ENCODE results near the gene MAML2. TPM values are rescaled to one million over a fixed set of nuclear protein-coding genes. Genes with fewer than 3 reads are reported as not detected.
A peak's percentile ranks its signal among the peaks of the same experiment; 100 is the strongest.

The MAML2 gene
- polyA plus RNA-seq, 1 of the 3 experiments (the other 2 are of a cell fraction) = 20.1 TPM

DNA sequence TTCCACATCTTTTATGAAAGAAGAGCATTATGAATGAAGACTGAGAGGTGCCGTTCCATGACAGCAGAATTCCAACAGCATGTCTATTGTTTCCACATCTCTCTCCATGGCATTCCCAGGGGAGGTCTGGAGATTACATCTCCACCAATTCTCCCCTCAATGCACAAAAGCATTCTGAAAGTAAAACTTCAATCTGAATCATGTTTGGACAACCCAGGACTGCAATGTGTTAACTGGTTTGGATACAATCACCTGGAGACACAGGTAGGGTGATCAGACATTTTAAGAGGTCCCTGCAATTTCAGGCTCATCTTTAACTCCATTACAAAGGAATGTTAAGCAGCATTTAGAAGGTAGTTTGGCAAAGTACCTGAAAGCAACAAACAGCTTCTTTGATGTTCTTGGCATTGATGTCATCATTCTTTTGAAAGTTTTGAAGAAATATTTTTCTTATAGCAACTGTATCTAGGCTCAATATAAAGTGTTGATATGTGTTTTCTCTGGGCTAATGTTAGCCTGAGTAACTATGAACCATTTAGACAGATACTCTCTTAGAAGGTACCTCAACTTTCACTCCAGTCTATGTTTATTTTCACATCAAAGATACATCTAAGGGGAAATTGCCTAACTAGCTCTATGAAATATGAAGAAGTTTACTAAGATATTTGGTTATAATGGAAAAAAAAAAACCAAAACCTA lies 237.6 kb downstream of the MAML2 start:
- no peak for DNase-seq
- H2AFZ ChIP-seq (ENCODE audit: low read depth) = no peak overlapping the region
- peaks cover 4 to 37% of the 10 kb centered on the region in 2 experiments for H3K4me1 ChIP-seq (ENCODE audit: control insufficient read depth in 1 of 2, insufficient read depth in 2 of 2, low read depth in 1 of 2, low read length in 1 of 2)
- no peaks in the 10 kb centered on the region for H3K9me3 ChIP-seq
- H3K27me3 ChIP-seq (ENCODE audit: insufficient read depth) = no peaks in the 10 kb centered on the region
- peak overlapping the region; percentile 41 for H3K4me2 ChIP-seq
- no peaks in the 10 kb centered on the region for H4K20me1 ChIP-seq (ENCODE audit: insufficient read depth)
- peak overlapping the region; percentile 43 to 97 for H3K27ac ChIP-seq (ENCODE audit: low read depth in 2 of 2, low read length in 1 of 2)
- H3K36me3 ChIP-seq (replicated peaks in 1 of 2; ENCODE audit: control insufficient read depth in 1 of 2, insufficient read depth in 2 of 2, low read length in 1 of 2) = peaks cover 0 to 7% of the 10 kb centered on the region in 2 experiments
- peak overlapping the region; percentile 3; the same call in 1 of the 2 replicates for H3K9ac ChIP-seq
- no peak overlapping the region for H3K4me3 ChIP-seq (ENCODE audit: low read depth in 2 of 2, low read length in 1 of 2)
- TF ChIP-seq, protein P1, sequence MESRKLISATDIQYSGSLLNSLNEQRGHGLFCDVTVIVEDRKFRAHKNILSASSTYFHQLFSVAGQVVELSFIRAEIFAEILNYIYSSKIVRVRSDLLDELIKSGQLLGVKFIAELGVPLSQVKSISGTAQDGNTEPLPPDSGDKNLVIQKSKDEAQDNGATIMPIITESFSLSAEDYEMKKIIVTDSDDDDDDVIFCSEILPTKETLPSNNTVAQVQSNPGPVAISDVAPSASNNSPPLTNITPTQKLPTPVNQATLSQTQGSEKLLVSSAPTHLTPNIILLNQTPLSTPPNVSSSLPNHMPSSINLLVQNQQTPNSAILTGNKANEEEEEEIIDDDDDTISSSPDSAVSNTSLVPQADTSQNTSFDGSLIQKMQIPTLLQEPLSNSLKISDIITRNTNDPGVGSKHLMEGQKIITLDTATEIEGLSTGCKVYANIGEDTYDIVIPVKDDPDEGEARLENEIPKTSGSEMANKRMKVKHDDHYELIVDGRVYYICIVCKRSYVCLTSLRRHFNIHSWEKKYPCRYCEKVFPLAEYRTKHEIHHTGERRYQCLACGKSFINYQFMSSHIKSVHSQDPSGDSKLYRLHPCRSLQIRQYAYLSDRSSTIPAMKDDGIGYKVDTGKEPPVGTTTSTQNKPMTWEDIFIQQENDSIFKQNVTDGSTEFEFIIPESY (IDR thresholded peaks at IDR 0.05; ENCODE audit: borderline replicate concordance, low read depth) = no peak
- TF ChIP-seq, protein P2, sequence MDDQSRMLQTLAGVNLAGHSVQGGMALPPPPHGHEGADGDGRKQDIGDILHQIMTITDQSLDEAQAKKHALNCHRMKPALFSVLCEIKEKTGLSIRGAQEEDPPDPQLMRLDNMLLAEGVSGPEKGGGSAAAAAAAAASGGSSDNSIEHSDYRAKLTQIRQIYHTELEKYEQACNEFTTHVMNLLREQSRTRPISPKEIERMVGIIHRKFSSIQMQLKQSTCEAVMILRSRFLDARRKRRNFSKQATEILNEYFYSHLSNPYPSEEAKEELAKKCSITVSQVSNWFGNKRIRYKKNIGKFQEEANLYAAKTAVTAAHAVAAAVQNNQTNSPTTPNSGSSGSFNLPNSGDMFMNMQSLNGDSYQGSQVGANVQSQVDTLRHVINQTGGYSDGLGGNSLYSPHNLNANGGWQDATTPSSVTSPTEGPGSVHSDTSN (IDR thresholded peaks at IDR 0.05) = 0 out of 2 replicates have a peak, but pooled peaks have one; percentile 31
- 82% methylated on average over 1 of the region's 1 CpG for WGBS (ENCODE audit: low lambda C conversion rate)
- peaks cover 39% of the 10 kb centered on the region for H3F3A ChIP-seq (replicated peaks; ENCODE audit: insufficient read depth)
- no peaks in the 10 kb centered on the region for H3K9me2 ChIP-seq
- POLR2A ChIA-PET = no interaction called here
- peaks cover 75% of the 10 kb centered on the region for H3K79me2 ChIP-seq (ENCODE audit: insufficient read depth)
- CTCF ChIA-PET = no interaction called here

DNA sequence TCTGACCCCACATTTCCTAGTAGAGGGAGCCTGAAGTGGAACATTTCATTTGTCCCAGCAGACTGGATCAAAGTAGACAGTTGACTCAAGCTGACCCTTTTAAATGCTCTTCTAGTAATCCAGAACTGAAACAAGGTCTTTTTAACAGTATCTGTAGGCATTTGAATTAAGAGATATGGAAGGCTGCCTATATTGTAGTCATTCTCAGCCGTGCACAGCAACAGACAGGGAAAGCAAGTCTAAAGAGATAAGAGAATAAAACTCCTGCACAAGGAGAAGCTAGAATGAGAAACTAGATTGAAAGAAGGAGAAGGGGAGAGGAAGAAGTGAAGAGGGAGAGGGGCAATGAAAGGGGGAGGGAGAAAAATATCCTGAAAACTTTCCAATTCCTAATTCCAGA lies 238.5 kb downstream of the MAML2 start:
- Histone ChIP-seq H3K4me3 (ENCODE audit: low read depth in 2 of 2, low read length in 1 of 2) (no peak overlapping the region), H2AFZ (ENCODE audit: low read depth) (no peak overlapping the region), H4K20me1 (ENCODE audit: insufficient read depth) (no peaks in the 10 kb centered on the region), H3K9me2 (no peaks in the 10 kb centered on the region), H3K36me3 (replicated peaks in 1 of 2; ENCODE audit: control insufficient read depth in 1 of 2, insufficient read depth in 2 of 2, low read length in 1 of 2) (peaks cover 0 to 7% of the 10 kb centered on the region in 2 experiments), H3K4me1 (ENCODE audit: control insufficient read depth in 1 of 2, insufficient read depth in 2 of 2, low read depth in 1 of 2, low read length in 1 of 2) (peaks cover 4 to 37% of the 10 kb centered on the region in 2 experiments), H3K9ac (0 out of 2 replicates have a peak overlapping the region, but pooled peaks have one; percentile 3), H3K79me2 (ENCODE audit: insufficient read depth) (peaks cover 77% of the 10 kb centered on the region), H3F3A (replicated peaks; ENCODE audit: insufficient read depth) (peaks cover 39% of the 10 kb centered on the region), H3K27ac (ENCODE audit: low read depth in 2 of 2, low read length in 1 of 2) (peak overlapping the region; percentile 84 to 97), H3K27me3 (ENCODE audit: insufficient read depth) (no peaks in the 10 kb centered on the region), H3K4me2 (0 out of 2 replicates have a peak overlapping the region, but pooled peaks have one; percentile 41), H3K9me3 (no peaks in the 10 kb centered on the region)
- WGBS (ENCODE audit: low lambda C conversion rate) = 77% methylated on average over 1 of the region's 1 CpG
- CTCF ChIA-PET = interaction anchor here (1.3 kb wide), 1 partner anchor 18 kb away, joined by 3 read pairs; no protein-coding TSS in a partner anchor
- no peak for TF ChIP-seq ELF1 (IDR thresholded peaks at IDR 0.05)
- no peak for TF ChIP-seq MXI1 (IDR thresholded peaks at IDR 0.05; ENCODE audit: low read depth, low read length)
- no peak for TF ChIP-seq JUND (IDR thresholded peaks at IDR 0.05)
- no peak for TF ChIP-seq FOXJ3 (CRISPR knock-in tag; IDR thresholded peaks at IDR 0.05)
- TF ChIP-seq, protein P3, sequence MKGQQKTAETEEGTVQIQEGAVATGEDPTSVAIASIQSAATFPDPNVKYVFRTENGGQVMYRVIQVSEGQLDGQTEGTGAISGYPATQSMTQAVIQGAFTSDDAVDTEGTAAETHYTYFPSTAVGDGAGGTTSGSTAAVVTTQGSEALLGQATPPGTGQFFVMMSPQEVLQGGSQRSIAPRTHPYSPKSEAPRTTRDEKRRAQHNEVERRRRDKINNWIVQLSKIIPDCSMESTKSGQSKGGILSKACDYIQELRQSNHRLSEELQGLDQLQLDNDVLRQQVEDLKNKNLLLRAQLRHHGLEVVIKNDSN (IDR thresholded peaks at IDR 0.05; ENCODE audit: borderline replicate concordance, low read depth) = no peak
- TF ChIP-seq, protein P4, sequence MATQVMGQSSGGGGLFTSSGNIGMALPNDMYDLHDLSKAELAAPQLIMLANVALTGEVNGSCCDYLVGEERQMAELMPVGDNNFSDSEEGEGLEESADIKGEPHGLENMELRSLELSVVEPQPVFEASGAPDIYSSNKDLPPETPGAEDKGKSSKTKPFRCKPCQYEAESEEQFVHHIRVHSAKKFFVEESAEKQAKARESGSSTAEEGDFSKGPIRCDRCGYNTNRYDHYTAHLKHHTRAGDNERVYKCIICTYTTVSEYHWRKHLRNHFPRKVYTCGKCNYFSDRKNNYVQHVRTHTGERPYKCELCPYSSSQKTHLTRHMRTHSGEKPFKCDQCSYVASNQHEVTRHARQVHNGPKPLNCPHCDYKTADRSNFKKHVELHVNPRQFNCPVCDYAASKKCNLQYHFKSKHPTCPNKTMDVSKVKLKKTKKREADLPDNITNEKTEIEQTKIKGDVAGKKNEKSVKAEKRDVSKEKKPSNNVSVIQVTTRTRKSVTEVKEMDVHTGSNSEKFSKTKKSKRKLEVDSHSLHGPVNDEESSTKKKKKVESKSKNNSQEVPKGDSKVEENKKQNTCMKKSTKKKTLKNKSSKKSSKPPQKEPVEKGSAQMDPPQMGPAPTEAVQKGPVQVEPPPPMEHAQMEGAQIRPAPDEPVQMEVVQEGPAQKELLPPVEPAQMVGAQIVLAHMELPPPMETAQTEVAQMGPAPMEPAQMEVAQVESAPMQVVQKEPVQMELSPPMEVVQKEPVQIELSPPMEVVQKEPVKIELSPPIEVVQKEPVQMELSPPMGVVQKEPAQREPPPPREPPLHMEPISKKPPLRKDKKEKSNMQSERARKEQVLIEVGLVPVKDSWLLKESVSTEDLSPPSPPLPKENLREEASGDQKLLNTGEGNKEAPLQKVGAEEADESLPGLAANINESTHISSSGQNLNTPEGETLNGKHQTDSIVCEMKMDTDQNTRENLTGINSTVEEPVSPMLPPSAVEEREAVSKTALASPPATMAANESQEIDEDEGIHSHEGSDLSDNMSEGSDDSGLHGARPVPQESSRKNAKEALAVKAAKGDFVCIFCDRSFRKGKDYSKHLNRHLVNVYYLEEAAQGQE (IDR thresholded peaks at IDR 0.05; ENCODE audit: low read depth, low read length) = no peak
- TF ChIP-seq GATA2 (CRISPR knock-in tag; IDR thresholded peaks at IDR 0.05) = no peak
- TF ChIP-seq, protein P5, sequence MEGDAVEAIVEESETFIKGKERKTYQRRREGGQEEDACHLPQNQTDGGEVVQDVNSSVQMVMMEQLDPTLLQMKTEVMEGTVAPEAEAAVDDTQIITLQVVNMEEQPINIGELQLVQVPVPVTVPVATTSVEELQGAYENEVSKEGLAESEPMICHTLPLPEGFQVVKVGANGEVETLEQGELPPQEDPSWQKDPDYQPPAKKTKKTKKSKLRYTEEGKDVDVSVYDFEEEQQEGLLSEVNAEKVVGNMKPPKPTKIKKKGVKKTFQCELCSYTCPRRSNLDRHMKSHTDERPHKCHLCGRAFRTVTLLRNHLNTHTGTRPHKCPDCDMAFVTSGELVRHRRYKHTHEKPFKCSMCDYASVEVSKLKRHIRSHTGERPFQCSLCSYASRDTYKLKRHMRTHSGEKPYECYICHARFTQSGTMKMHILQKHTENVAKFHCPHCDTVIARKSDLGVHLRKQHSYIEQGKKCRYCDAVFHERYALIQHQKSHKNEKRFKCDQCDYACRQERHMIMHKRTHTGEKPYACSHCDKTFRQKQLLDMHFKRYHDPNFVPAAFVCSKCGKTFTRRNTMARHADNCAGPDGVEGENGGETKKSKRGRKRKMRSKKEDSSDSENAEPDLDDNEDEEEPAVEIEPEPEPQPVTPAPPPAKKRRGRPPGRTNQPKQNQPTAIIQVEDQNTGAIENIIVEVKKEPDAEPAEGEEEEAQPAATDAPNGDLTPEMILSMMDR (IDR thresholded peaks at IDR 0.05) = no peak
- TF ChIP-seq, protein P6, sequence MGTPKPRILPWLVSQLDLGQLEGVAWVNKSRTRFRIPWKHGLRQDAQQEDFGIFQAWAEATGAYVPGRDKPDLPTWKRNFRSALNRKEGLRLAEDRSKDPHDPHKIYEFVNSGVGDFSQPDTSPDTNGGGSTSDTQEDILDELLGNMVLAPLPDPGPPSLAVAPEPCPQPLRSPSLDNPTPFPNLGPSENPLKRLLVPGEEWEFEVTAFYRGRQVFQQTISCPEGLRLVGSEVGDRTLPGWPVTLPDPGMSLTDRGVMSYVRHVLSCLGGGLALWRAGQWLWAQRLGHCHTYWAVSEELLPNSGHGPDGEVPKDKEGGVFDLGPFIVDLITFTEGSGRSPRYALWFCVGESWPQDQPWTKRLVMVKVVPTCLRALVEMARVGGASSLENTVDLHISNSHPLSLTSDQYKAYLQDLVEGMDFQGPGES (IDR thresholded peaks at IDR 0.05; ENCODE audit: low read depth, low read length) = no peak
- TF ChIP-seq POLR2AphosphoS5 (IDR thresholded peaks at IDR 0.05; ENCODE audit: low read depth, low read length) = no peak
- no peak for TF ChIP-seq FOSL2 (IDR thresholded peaks at IDR 0.05; ENCODE audit: borderline replicate concordance, low read depth)
- POLR2A ChIA-PET = no interaction called here
- no peak for DNase-seq

Data from SK-N-SH (cell line).